H9 (cell line): ENCODE results near the gene ADAMTS5. TPM values are rescaled to one million over a fixed set of nuclear protein-coding genes. Genes with fewer than 3 reads are reported as not detected.

Experiments used
- DNase-seq: peaks from one replicate; pipeline ENCODE4 v3.0.0-alpha.2; 2017
- H2AFZ ChIP-seq: one replicate; pipeline ENCODE4 v1.6.1; 2013; ENCODE audit warnings: mild to moderate bottlenecking, low read length, control low read depth, moderate library complexity
- H2AK5ac ChIP-seq: 2 replicates; pipeline ENCODE4 v1.6.1; 2013; ENCODE audit warnings: low read length, control low read depth, mixed read lengths; ENCODE audit not compliant: insufficient read length
- H2BK120ac ChIP-seq: one replicate; pipeline ENCODE4 v1.6.1; 2013; ENCODE audit warnings: low read depth, mild to moderate bottlenecking, low read length, control low read depth, inconsistent platforms; ENCODE audit not compliant: poor library complexity, severe bottlenecking
- H2BK12ac ChIP-seq: 2 replicates; pipeline ENCODE4 v1.6.1; 2013; ENCODE audit warnings: low read length, control low read depth, mixed read lengths, low read depth; ENCODE audit not compliant: insufficient read length
- H2BK15ac ChIP-seq: 2 replicates; pipeline ENCODE4 v1.6.1; 2013; ENCODE audit warnings: low read depth, low read length, control low read depth
- H2BK20ac ChIP-seq: one replicate; pipeline ENCODE4 v1.6.1; 2013; ENCODE audit warnings: low read depth, mild to moderate bottlenecking, low read length, control low read depth, inconsistent platforms; ENCODE audit not compliant: poor library complexity, severe bottlenecking
- H2BK5ac ChIP-seq: 2 replicates; pipeline ENCODE4 v1.6.1; 2013; ENCODE audit warnings: low read length, control low read depth, mixed read lengths; ENCODE audit not compliant: insufficient read length
- H3K14ac ChIP-seq: 2 replicates; pipeline ENCODE4 v1.6.1; 2013; ENCODE audit warnings: low read length, control low read depth; ENCODE audit not compliant: insufficient read depth
- H3K18ac ChIP-seq: 2 replicates; pipeline ENCODE4 v1.6.1; 2013; ENCODE audit warnings: low read depth, mild to moderate bottlenecking, mixed read lengths, low read length, control low read depth; ENCODE audit not compliant: insufficient read length
- H3K23ac ChIP-seq: 2 replicates; pipeline ENCODE4 v1.6.1; 2013; ENCODE audit warnings: low read length, control low read depth, mixed read lengths, low read depth; ENCODE audit not compliant: insufficient read length
- H3K23me2 ChIP-seq: 2 replicates; pipeline ENCODE4 v1.6.1; 2013; ENCODE audit warnings: low read depth, mild to moderate bottlenecking, mixed read lengths, low read length, control low read depth; ENCODE audit not compliant: insufficient read length, poor library complexity, severe bottlenecking
- H3K27ac ChIP-seq: 2 replicates; pipeline ENCODE4 v1.5.1; 2013; ENCODE audit warnings: low read length, control low read depth, mixed read lengths, low read depth; ENCODE audit not compliant: insufficient read length
- H3K27me3 ChIP-seq: 2 replicates; pipeline ENCODE4 v1.6.1; 2013; ENCODE audit warnings: low read length, control low read depth, inconsistent platforms; ENCODE audit not compliant: insufficient read depth
- H3K4ac ChIP-seq: 2 replicates; pipeline ENCODE4 v1.6.1; 2013; ENCODE audit warnings: low read depth, mild to moderate bottlenecking, control low read depth, inconsistent platforms, low read length, moderate library complexity
- H3K4me1 ChIP-seq: 2 replicates; pipeline ENCODE4 v1.6.1; 2013; ENCODE audit warnings: low read length, control low read depth, inconsistent platforms; ENCODE audit not compliant: insufficient read depth
- H3K4me2 ChIP-seq: 2 replicates; pipeline ENCODE4 v1.6.1; 2013; ENCODE audit warnings: low read length, control low read depth, mixed read lengths; ENCODE audit not compliant: insufficient read length, insufficient read depth
- H3K56ac ChIP-seq: 2 replicates; pipeline ENCODE4 v1.6.1; 2013; ENCODE audit warnings: low read depth, mild to moderate bottlenecking, mixed read lengths, low read length, control low read depth; ENCODE audit not compliant: insufficient read length
- H3K79me1 ChIP-seq: 2 replicates; pipeline ENCODE4 v1.6.1; 2013; ENCODE audit warnings: low read depth, mild to moderate bottlenecking, moderate library complexity, low read length, control low read depth, inconsistent platforms; ENCODE audit not compliant: insufficient read depth, poor library complexity, severe bottlenecking
- H3K79me2 ChIP-seq: 2 replicates; pipeline ENCODE4 v1.6.1; 2013; ENCODE audit warnings: low read length, control low read depth, inconsistent platforms; ENCODE audit not compliant: insufficient read depth
- H3K9ac ChIP-seq: 2 replicates; pipeline ENCODE4 v1.6.1; 2013; ENCODE audit warnings: low read length, control low read depth, mixed read lengths; ENCODE audit not compliant: insufficient read length; ENCODE audit errors: extremely low read depth
- H3K9me3 ChIP-seq: one replicate; pipeline ENCODE4 v1.6.1; 2013; ENCODE audit warnings: low read depth, low read length, inconsistent platforms; ENCODE audit not compliant: control insufficient read depth
- H3T11ph ChIP-seq: one replicate; pipeline ENCODE4 v1.6.1; 2013; ENCODE audit warnings: mild to moderate bottlenecking, low read length, control low read depth, inconsistent platforms
- H4K20me1 ChIP-seq: one replicate; pipeline ENCODE4 v1.6.1; 2013; ENCODE audit not compliant: control insufficient read depth, insufficient read length, insufficient read depth
- H4K5ac ChIP-seq: 2 replicates; pipeline ENCODE4 v1.6.1; 2013; ENCODE audit warnings: low read depth, mild to moderate bottlenecking, mixed read lengths, low read length, control low read depth; ENCODE audit not compliant: insufficient read length
- H4K8ac ChIP-seq: replicated peaks from 2 replicates; pipeline ENCODE4 v1.6.1; 2013; ENCODE audit warnings: low read length, control low read depth, mixed read lengths, low read depth; ENCODE audit not compliant: insufficient read length
- H4K91ac ChIP-seq: 2 replicates; pipeline ENCODE4 v1.6.1; 2013; ENCODE audit warnings: low read depth, mild to moderate bottlenecking, moderate library complexity, mixed read lengths, low read length, control low read depth; ENCODE audit not compliant: insufficient read length
- H3K27ac Mint-ChIP-seq, 3 experiments: 2 replicates in 2 of 3; 3 replicates in 1 of 3; pipeline ENCODE4 v1.8.0; 2020 to 2021; ENCODE audit warnings: mixed read lengths in 3 of 3, mild to moderate bottlenecking in 1 of 3, moderate library complexity in 1 of 3
- H3K27me3 Mint-ChIP-seq: 2 replicates; pipeline ENCODE4 v1.8.0; 2021; ENCODE audit warnings: low read depth, mild to moderate bottlenecking, moderate library complexity, mixed read lengths
- H3K36me3 Mint-ChIP-seq, 3 experiments: 2 replicates in 2 of 3; 3 replicates in 1 of 3; pipeline ENCODE4 v1.8.0; 2020 to 2021; ENCODE audit warnings: low read depth in 3 of 3, mixed read lengths in 3 of 3; ENCODE audit not compliant: insufficient read depth in 1 of 3
- H3K4me1 Mint-ChIP-seq, 2 experiments: 2 replicates each; pipeline ENCODE4 v1.8.0; 2020; ENCODE audit warnings: mixed read lengths in 2 of 2
- H3K4me3 Mint-ChIP-seq, 2 experiments: 2 replicates in 1 of 2; 3 replicates in 1 of 2; pipeline ENCODE4 v1.8.0; 2020 to 2021; ENCODE audit warnings: mild to moderate bottlenecking in 2 of 2, mixed read lengths in 2 of 2, moderate library complexity in 1 of 2
- H3K9me3 Mint-ChIP-seq, 2 experiments: 2 replicates in 1 of 2; 3 replicates in 1 of 2; pipeline ENCODE4 v1.8.0; 2020; ENCODE audit warnings: mild to moderate bottlenecking in 2 of 2, mixed read lengths in 2 of 2, moderate library complexity in 1 of 2
- WGBS: extraction: QIAGEN DNeasy Blood & Tissue Kit; methylation state at CpG from one replicate; pipeline ENCODE4 v1.1.7; 2013; ENCODE audit warnings: missing lambda C conversion rate, low lambda C conversion rate, mixed read lengths; ENCODE audit not compliant: insufficient read length; ENCODE audit errors: extremely low coverage; 5-methylcytosine and 5-hydroxymethylcytosine counted together
- total RNA-seq: library from RNA; stranded (reverse); gene quantifications from 2 replicates; pipeline ENCODE4 v1.2.1, GENCODE V29; 2021
- TF ChIP-seq, protein P1 (sequence below): fragments of 200-600 bp; sonication (generic); conservative IDR thresholded peaks from 3 replicates; pipeline ENCODE4 v1.8.0; 2021; ENCODE audit warnings: antibody characterized with exemption, mild to moderate bottlenecking

ADAMTS5 gene
- total RNA-seq, 1 experiment from 2014 or later, result 0.90 TPM

DNA sequence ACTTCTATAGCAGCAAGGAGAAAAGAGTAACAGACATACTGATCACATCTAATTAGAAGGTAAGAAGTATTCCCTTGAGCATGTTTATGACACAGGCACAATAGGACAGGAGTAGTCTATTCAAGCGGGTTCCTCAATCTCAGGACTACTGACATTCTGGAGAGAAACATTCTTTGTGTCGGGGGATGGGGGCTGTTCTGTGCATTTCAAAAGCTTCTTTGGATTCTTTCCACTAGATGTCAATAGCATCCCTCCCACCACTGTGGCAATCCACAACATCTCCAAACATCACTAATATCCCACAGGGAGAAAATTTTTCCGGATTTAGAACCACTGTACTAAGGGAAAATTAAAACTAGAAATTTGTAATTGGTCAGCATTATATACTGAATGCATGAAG is 56.9 kb downstream of the ADAMTS5 start:
- no peaks in the 10 kb centered on the region for H4K20me1 ChIP-seq
- no peak overlapping the region for H3K4me2 ChIP-seq
- H3K56ac ChIP-seq, result no peak overlapping the region
- H3K9me3 Mint-ChIP-seq, result peaks cover 12 to 16% of the 10 kb centered on the region in 2 experiments
- peak overlapping the region in 2 of 3 experiments; percentile 67 to 86; a peak in 5 of 7 replicates for H3K27ac Mint-ChIP-seq
- TF ChIP-seq, protein P1, sequence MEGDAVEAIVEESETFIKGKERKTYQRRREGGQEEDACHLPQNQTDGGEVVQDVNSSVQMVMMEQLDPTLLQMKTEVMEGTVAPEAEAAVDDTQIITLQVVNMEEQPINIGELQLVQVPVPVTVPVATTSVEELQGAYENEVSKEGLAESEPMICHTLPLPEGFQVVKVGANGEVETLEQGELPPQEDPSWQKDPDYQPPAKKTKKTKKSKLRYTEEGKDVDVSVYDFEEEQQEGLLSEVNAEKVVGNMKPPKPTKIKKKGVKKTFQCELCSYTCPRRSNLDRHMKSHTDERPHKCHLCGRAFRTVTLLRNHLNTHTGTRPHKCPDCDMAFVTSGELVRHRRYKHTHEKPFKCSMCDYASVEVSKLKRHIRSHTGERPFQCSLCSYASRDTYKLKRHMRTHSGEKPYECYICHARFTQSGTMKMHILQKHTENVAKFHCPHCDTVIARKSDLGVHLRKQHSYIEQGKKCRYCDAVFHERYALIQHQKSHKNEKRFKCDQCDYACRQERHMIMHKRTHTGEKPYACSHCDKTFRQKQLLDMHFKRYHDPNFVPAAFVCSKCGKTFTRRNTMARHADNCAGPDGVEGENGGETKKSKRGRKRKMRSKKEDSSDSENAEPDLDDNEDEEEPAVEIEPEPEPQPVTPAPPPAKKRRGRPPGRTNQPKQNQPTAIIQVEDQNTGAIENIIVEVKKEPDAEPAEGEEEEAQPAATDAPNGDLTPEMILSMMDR, result peak; percentile 56
- peak overlapping the region in 1 of 2 experiments; percentile 59; a peak in 1 of 5 replicates for H3K4me3 Mint-ChIP-seq
- no peak overlapping the region for H3K4ac ChIP-seq
- H2AK5ac ChIP-seq, result no peak overlapping the region
- H4K91ac ChIP-seq, result no peak overlapping the region
- peak; percentile 53 for DNase-seq
- no peak overlapping the region for H3K9ac ChIP-seq
- H2BK5ac ChIP-seq, result no peak overlapping the region
- no peak overlapping the region for H4K8ac ChIP-seq
- no peaks in the 10 kb centered on the region for H3K27me3 Mint-ChIP-seq
- no peak overlapping the region for H2BK120ac ChIP-seq
- no peaks in the 10 kb centered on the region for H3K79me1 ChIP-seq
- no peak overlapping the region for H3K14ac ChIP-seq
- H3K23ac ChIP-seq, result no peak overlapping the region
- H3K4me1 Mint-ChIP-seq, result peaks cover 32 to 42% of the 10 kb centered on the region in 2 experiments
- H3K23me2 ChIP-seq, result no peaks in the 10 kb centered on the region
- no peak overlapping the region for H2BK20ac ChIP-seq
- H2BK12ac ChIP-seq, result no peak overlapping the region
- H3K4me1 ChIP-seq, result peaks cover 5% of the 10 kb centered on the region; the same call in 1 of the 2 replicates
- no peak overlapping the region for H3K27ac ChIP-seq
- H2BK15ac ChIP-seq, result no peak overlapping the region
- peaks cover 15 to 24% (median 16%) of the 10 kb centered on the region in 3 experiments for H3K36me3 Mint-ChIP-seq
- no peak overlapping the region for H3T11ph ChIP-seq
- H2AFZ ChIP-seq, result no peak overlapping the region
- no peak overlapping the region for H3K18ac ChIP-seq
- WGBS, result no CpG with 5 or more reads among the region's 3 CpGs
- H3K9me3 ChIP-seq, result peaks cover 6% of the 10 kb centered on the region
- H3K79me2 ChIP-seq, result no peaks in the 10 kb centered on the region
- no peaks in the 10 kb centered on the region for H3K27me3 ChIP-seq
- no peak overlapping the region for H4K5ac ChIP-seq
